ENCODE data around the gene AKAP14.

DNA sequence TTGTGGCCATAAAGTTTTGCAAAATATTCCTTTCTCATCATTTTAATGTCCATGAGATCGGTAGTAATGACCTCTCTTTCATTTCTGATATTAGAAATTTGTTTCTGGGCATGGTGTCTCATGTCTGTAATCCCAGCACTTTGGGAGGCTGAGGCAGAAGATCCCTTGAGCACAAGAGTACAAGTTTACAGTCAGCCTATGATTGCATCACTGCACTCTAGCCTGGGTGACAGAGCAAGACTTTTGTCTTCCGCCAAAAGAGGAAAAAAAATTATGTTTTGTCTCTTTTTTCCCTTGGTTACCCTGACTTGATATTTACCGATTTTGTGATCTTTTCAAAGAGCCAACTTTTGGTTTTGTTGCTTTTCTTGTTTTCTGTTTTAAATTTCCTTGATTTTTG lies 58.7 kb downstream of the AKAP14 start:
- no peak for TF ChIP-seq POLR2AphosphoS5 (IDR thresholded peaks at IDR 0.05; ENCODE audit: low read depth, low read length)
- TF ChIP-seq POLR2A (IDR thresholded peaks at IDR 0.05; ENCODE audit: low read depth, low read length), result no peak
